Transverse colon (tissue), 4 donors: ENCODE results near the gene AMIGO3. TPM values are rescaled to one million over a fixed set of nuclear protein-coding genes. Genes with fewer than 3 reads are reported as not detected.

Experiments
- DNase-seq: peaks from one replicate; pipeline ENCODE4 v3.0.0-alpha.2; 2019
- H3K27ac ChIP-seq, 4 donors: fragments of 200-600 bp; sonication (generic); 2 replicates each; pipeline ENCODE4 v1.5.1; 2016 to 2018; ENCODE audit warnings: inconsistent platforms in 4 of 4
- H3K27me3 ChIP-seq: fragments of 200-600 bp; sonication (generic); 2 replicates; pipeline ENCODE4 v1.5.1; 2017; ENCODE audit warnings: inconsistent platforms
- H3K36me3 ChIP-seq, 4 donors: fragments of 200-600 bp; sonication (generic); 2 replicates each; pipeline ENCODE4 v1.5.1; 2017 to 2019; ENCODE audit warnings: inconsistent platforms in 4 of 4
- H3K4me1 ChIP-seq, 4 donors: fragments of 200-600 bp; sonication (generic); 2 replicates each; pipeline ENCODE4 v1.5.1; 2017 to 2020; ENCODE audit warnings: inconsistent platforms in 4 of 4
- H3K4me3 ChIP-seq, 4 donors: fragments of 200-600 bp; sonication (generic); 1 replicate in 1 of 4; 2 replicates in 3 of 4; pipeline versions ENCODE4 v1.5.1 to v1.6.1; 2017 to 2019; ENCODE audit warnings: inconsistent platforms in 4 of 4
- H3K9me3 ChIP-seq, 2 donors: fragments of 200-600 bp; sonication (generic); 2 replicates each; pipeline ENCODE4 v1.5.1; 2017 to 2019; ENCODE audit warnings: inconsistent platforms in 2 of 2
- EP300 ChIP-seq: sonication (generic); formaldehyde crosslinking; IDR thresholded peaks from one replicate; pipeline ENCODE4 v1.6.1; 2017; ENCODE audit warnings: antibody characterized with exemption, low read depth
- POLR2A ChIP-seq: fragments of 450-650 bp; IDR thresholded peaks from one replicate; pipeline ENCODE4 v1.6.1; 2016; ENCODE audit warnings: antibody characterized with exemption, mild to moderate bottlenecking, moderate library complexity
- POLR2AphosphoS5 ChIP-seq, 3 donors: sonication (generic); formaldehyde crosslinking; IDR thresholded peaks; one replicate each; pipeline ENCODE4 v1.6.1; 2016; ENCODE audit warnings: antibody characterized with exemption in 3 of 3
- WGBS, 2 donors: methylation state at CpG; one replicate each; pipeline ENCODE4 v1.1.5; 2018; ENCODE audit warnings: low coverage in 1 of 2; 5-methylcytosine and 5-hydroxymethylcytosine counted together
- in situ Hi-C, 4 donors: fragments of 200-750 bp; cut with MboI; loops; one replicate each; pipeline versions ENCODE4 v1.15.0 to v1.15.1; 2017; ENCODE audit warnings: low sequenced_read_pairs in 3 of 4, low pct_ligation_motif_present in 1 of 4, low pct_unique_long_range_greater_than_20kb in 1 of 4
- intact Hi-C: fragments of 100-400 bp; cut with DNase I; formaldehyde crosslinking; loops from one replicate; pipeline ENCODE4 v1.15.1; 2023; ENCODE audit warnings: low total_unique reads
- total RNA-seq, 4 donors: library from RNA; depleted of rRNA; stranded (reverse); fragments of >200 nt; gene quantifications; one replicate each; pipeline ENCODE4 v1.1.0, GENCODE V29; 2016
- TF ChIP-seq, protein P1 (sequence below), 5 experiments: fragments of 200-600 bp in 3 of 5; fragments of 450-650 bp in 2 of 5; sonication (generic) in 3 of 5; IDR thresholded peaks; 1 replicate in 2 of 5; 2 replicates in 3 of 5; pipeline ENCODE4 v1.5.1; 2016 to 2017; ENCODE audit warnings: antibody characterized with exemption in 5 of 5, inconsistent platforms in 3 of 5, mild to moderate bottlenecking in 2 of 5, moderate library complexity in 1 of 5

The AMIGO3 gene
- total RNA-seq, 4 donors from 2014 or later, result 0.68 to 0.79 TPM; not detected in 2

DNA sequence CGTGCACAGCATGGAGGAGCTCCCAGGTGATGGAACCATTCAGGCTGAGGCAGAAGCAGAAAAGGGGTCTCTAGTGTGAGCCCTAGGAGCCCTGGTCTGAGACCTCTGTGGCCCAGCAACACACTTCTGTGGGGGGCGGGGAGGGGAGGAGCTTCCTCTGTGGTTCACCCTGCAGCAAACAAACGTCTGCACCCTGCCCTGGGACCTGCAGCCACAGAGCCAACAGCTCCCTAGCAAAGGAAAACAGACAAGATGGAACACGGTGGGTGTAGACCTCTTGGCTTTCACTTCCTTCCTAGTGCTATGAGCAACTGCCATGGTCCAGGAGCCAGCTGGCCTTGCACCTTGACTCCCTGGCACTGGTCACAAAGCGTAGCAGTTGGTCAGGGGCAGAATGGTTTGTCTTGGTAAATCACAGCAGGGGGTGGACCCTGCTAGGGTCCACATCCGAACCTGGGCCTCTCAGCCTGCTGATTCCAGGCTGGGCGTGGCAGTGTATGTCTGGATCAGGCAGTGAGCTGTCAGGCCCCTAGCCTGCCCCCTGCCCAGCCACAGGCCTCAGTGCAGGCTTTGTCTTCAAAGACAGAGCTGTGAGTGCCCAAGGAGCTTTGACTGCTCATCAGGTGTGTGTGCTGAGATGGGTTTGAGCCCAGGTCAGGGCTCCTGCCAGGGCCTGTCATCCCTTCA is 6.7 kb downstream of the AMIGO3 start:
- H3K27me3 ChIP-seq, result no peaks in the 10 kb centered on the region
- WGBS, 2 donors, result 70% methylated on average over 7 of the region's 7 CpGs; no CpG with 5 or more reads in 1 of the 2 donors
- no peaks in the 10 kb centered on the region for H3K36me3 ChIP-seq
- intact Hi-C loops, result no loop called here
- in situ Hi-C loops, result no loop called here
- H3K9me3 ChIP-seq, result no peaks in the 10 kb centered on the region
- H3K4me1 ChIP-seq, result no peaks in the 10 kb centered on the region
- TF ChIP-seq EP300, result no peak
- TF ChIP-seq, protein P1, sequence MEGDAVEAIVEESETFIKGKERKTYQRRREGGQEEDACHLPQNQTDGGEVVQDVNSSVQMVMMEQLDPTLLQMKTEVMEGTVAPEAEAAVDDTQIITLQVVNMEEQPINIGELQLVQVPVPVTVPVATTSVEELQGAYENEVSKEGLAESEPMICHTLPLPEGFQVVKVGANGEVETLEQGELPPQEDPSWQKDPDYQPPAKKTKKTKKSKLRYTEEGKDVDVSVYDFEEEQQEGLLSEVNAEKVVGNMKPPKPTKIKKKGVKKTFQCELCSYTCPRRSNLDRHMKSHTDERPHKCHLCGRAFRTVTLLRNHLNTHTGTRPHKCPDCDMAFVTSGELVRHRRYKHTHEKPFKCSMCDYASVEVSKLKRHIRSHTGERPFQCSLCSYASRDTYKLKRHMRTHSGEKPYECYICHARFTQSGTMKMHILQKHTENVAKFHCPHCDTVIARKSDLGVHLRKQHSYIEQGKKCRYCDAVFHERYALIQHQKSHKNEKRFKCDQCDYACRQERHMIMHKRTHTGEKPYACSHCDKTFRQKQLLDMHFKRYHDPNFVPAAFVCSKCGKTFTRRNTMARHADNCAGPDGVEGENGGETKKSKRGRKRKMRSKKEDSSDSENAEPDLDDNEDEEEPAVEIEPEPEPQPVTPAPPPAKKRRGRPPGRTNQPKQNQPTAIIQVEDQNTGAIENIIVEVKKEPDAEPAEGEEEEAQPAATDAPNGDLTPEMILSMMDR (IDR thresholded peaks at IDR 0.05), result no peak
- H3K27ac ChIP-seq, result no peak overlapping the region
- H3K4me3 ChIP-seq, result no peak overlapping the region
- DNase-seq, result no peak

DNA sequence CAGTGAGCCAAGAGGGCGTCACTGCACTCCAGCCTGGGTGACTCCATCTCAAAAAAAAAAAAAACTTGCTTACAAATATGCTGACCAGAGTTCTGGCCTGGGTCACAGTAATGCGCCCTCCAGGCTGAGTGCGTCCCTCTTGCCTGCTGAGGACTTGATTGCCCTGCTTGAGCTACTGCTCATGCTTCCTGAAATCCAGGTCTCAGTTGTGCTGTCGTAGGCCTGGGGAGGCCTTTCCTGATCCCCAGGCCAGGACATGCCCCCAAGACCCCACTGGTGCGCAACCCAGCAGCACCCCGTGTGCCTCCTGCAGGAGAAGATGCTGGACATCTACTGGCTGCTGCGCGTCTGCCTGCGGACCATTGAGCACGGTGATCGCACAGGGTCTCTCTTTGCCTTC is 7.3 kb downstream of the AMIGO3 start:
- Histone ChIP-seq H3K27me3 (no peaks in the 10 kb centered on the region), H3K4me1 (no peaks in the 10 kb centered on the region), H3K4me3 (no peak overlapping the region), H3K9me3 (no peaks in the 10 kb centered on the region), H3K27ac (no peak overlapping the region), H3K36me3 (no peaks in the 10 kb centered on the region)
- in situ Hi-C loops, result no loop called here
- no peak for DNase-seq
- 99% methylated on average over 8 of the region's 11 CpGs; no CpG with 5 or more reads in 1 of the 2 donors for WGBS, 2 donors
- no peak for TF ChIP-seq EP300
- TF ChIP-seq, protein P1 (IDR thresholded peaks at IDR 0.05), result no peak
- no peak for TF ChIP-seq POLR2A
- no peak for TF ChIP-seq POLR2AphosphoS5 (IDR thresholded peaks at IDR 0.05)
- intact Hi-C loops, result no loop called here

DNA sequence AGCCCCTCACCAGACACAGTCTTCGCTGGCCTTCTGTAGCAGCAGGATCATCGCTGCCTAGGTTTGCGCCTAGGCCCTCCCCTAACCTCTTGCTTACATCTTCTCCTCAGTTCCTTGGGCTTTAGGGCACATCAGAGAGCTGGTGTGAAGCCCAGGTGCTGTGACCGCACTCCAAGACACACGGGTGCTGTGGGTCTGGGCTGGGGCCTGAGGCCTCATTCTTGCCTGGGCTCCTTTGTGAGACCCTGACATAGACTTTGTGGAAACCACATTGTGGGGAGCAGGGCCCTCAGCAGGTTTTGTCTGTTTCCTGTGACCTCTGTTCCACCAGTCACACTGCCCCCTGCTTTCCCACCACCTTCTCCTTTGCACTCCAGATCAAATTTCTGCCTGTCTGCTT is 8.0 kb downstream of the AMIGO3 start:
- H3K27me3 ChIP-seq, result no peaks in the 10 kb centered on the region
- 86% methylated on average over 5 of the region's 5 CpGs; no CpG with 5 or more reads in 1 of the 2 donors for WGBS, 2 donors
- TF ChIP-seq, protein P1 (IDR thresholded peaks at IDR 0.05), result no peak
- no peak for TF ChIP-seq POLR2A
- no peak for TF ChIP-seq POLR2AphosphoS5 (IDR thresholded peaks at IDR 0.05)
- no peak for TF ChIP-seq EP300
- no peaks in the 10 kb centered on the region for H3K36me3 ChIP-seq
- in situ Hi-C loops (no loop called here), intact Hi-C loops (no loop called here)
- no peak for DNase-seq
- no peak overlapping the region for H3K4me3 ChIP-seq
- H3K27ac ChIP-seq, result no peak overlapping the region
- H3K4me1 ChIP-seq, result no peaks in the 10 kb centered on the region
- H3K9me3 ChIP-seq, result no peaks in the 10 kb centered on the region

DNA sequence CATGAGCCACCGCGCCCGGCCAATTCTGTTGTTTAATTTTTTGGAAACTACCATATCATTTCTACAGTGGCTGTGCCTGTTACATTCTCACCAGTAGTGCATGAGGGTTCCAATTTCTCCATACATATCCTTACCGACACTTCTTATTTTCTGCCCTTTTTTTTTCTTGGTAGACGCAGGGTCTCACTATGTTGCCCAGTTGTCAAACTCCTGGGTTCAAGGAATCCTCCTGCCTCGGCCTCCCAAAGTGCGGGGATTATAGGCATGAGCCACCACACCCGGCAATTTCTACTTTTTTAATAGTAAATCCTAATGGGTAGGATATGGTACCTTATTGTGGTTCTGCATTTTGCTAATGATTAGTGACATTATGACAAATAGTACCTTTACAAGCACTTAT is 9.6 kb downstream of the AMIGO3 start:
- Histone ChIP-seq H3K9me3 (no peaks in the 10 kb centered on the region), H3K27ac (no peak overlapping the region), H3K4me1 (no peaks in the 10 kb centered on the region), H3K36me3 (no peaks in the 10 kb centered on the region), H3K4me3 (no peak overlapping the region), H3K27me3 (no peaks in the 10 kb centered on the region)
- TF ChIP-seq POLR2AphosphoS5 (IDR thresholded peaks at IDR 0.05) (no peak), POLR2A (no peak), EP300 (no peak)
- TF ChIP-seq, protein P1 (IDR thresholded peaks at IDR 0.05), result no peak
- no peak for DNase-seq
- in situ Hi-C loops (loop anchor here in 1 of 4 donors (10.0 kb wide), 1 partner anchor 135 kb away; no protein-coding TSS in a partner anchor), intact Hi-C loops (loop anchor here (10.0 kb wide), 2 partner anchors 135 to 195 kb away; partner anchors contain the start of gene MST1R)
- WGBS, 2 donors, result 96 to 97% methylated on average over 6 to 8 of the region's 8 CpGs
